HG02763 (cell line): Measurements from ENCODE around the gene UMODL1.
"Not testable (repeated sequence)": the region's sequence is repeated elsewhere in the genome, so short reads cannot be mapped to it uniquely, and the experiment has no call there.

Experiments
- ATAC-seq: cut with Tn5 transposase; IDR thresholded peaks from one replicate; pipeline ENCODE4 v1.9.1; 2021; ENCODE audit warnings: mild to moderate bottlenecking, moderate library complexity; ENCODE audit not compliant: unreplicated experiment

The UMODL1 gene

DNA sequence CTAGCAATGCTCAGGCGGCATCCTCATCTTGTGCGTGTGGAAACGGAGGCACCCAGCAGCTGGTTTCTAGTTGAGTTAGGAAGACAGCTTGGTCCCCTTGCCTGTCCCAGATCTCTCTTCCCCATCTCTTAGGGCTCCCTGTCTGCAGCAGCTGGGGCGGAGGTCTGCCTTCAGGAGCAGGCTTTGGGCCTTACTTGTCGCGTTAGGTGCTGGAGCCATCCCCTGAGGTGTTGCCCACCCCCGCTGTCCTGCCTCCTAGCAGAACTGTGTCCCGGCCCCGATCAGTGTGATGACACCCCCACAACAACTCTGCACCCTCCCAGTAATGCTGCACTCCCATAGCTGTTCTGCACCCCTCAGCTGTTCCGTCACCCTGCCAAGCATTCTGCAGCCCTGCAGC, 40.7 kb downstream of the UMODL1 start:
- ATAC-seq = no peak

DNA sequence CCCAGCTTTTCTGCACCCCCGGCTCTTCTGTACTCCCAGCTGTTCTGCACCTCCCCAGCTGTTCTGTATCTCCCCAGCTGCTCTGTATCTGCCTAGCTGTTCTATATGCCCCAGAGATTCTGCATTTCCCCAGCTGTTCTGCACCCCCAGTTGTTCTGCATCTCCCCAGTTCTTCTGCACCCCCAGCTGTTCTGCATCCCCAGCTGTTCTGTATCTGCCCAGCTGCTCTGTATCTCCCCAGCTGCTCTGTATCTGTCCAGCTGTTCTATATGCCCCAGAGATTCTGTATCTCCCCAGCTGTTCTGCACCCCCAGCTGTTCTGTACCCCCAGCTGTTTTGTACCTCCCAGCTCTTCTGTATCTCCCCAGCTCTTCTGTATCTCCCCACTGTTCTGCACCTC, 41.1 kb downstream of the UMODL1 start:
- ATAC-seq = no peak

GRCh38 chr21:42112857-42113256, 41.7 kb downstream of the UMODL1 start:
- ATAC-seq = no peak

DNA sequence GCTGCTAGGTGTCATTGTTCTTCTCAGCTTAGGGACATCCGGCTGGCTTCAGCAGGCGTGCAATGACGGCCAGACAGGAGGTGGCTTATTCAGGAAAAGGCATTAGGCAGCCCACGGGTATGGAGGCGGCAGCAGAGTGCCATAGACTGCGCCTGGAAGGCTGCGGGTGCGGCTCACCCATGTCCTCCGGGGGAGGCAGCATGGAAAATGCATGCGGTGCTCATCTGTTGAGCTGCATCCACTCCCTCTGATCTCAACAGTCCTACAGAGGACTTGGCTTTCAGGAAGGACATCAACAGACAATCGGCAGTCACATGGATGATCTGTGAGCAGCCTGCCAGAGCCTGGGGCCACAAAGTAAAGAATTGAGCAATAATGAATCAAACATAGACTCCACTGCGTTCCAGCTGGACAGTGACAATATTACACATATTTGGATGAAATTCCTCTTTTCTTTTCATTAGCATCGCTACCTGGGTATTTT, 42.9 kb downstream of the UMODL1 start:
- no peak for ATAC-seq

DNA sequence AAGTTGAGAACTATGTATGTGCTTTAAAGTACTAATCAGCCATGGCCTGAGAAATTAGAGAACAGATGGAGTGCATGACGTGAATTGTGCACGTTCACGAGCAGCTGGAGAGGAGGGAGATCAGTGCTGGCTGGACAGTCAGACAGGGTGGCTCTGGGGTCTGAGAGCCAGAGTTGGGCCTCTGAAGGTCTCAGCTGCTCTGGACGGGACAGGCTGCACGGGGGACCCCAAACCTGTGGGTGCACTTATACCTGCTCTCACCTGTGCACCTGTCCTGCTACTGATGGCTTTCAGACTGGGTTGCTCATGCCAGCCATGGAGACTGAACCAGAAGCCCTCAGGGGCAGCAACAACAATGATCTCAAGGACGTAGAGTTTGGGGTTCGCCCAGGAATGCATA, 43.5 kb downstream of the UMODL1 start:
- ATAC-seq = no peak

GRCh38 chr21:42115136-42115683, 44.1 kb downstream of the UMODL1 start:
- no peak for ATAC-seq

DNA sequence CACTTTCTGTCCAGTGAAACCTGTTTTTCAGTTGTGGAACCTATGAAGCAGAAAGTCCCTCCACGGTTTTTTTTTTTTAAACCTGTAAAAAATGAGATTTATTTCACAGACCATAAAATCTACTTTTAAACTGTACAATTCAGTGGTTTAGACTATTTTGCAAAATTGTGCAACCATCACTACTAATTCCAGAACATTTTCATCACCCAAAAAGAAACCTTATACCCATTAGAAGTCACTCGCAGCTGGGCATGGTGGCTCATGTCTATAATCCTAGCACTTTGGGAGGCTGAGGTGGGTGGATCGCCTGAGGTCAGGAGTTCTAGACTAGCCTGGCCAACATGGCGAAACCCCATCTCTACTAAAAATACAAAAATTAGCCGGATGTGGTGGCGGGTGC, 45.4 kb downstream of the UMODL1 start:
- not testable (repeated sequence) for ATAC-seq

- ATAC-seq = no peak
Observed at GRCh38 chr21:42117229-42117966, 46.3 kb downstream of the UMODL1 start.

- no peak for ATAC-seq
Observed at GRCh38 chr21:42117967-42118780, 47.1 kb downstream of the UMODL1 start.

GRCh38 chr21:42118901-42119300, 47.8 kb downstream of the UMODL1 start:
- no peak for ATAC-seq

- no peak for ATAC-seq
Observed at GRCh38 chr21:42120101-42120902, 49.2 kb downstream of the UMODL1 start.

- no peak for ATAC-seq
Observed at GRCh38 chr21:42120903-42121535, 49.9 kb downstream of the UMODL1 start.

DNA sequence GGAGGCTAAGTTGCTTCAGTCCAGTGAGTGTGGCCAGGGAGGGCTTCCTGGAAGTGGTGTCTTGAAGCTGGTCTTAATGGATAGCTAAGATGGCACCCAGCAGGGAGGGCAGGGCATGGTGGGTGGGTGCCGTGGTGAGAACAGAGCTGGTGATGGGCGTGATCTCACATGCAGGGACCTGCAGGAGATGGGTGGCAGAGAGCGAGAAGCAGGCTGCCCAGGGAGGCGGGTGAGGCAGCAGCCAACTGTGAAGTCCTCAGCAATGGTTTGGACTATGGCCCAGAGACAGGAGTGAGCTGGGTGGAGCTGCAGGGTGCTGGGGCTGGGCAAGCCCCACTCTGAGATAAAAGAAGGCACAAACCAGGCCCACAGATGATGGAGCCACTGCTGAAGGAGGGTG, 50.7 kb downstream of the UMODL1 start:
- ATAC-seq = no peak

- no peak for ATAC-seq
Observed at GRCh38 chr21:42122398-42122797, 51.3 kb downstream of the UMODL1 start.

- no peak for ATAC-seq
Observed at GRCh38 chr21:42122808-42123207, 51.7 kb downstream of the UMODL1 start.

DNA sequence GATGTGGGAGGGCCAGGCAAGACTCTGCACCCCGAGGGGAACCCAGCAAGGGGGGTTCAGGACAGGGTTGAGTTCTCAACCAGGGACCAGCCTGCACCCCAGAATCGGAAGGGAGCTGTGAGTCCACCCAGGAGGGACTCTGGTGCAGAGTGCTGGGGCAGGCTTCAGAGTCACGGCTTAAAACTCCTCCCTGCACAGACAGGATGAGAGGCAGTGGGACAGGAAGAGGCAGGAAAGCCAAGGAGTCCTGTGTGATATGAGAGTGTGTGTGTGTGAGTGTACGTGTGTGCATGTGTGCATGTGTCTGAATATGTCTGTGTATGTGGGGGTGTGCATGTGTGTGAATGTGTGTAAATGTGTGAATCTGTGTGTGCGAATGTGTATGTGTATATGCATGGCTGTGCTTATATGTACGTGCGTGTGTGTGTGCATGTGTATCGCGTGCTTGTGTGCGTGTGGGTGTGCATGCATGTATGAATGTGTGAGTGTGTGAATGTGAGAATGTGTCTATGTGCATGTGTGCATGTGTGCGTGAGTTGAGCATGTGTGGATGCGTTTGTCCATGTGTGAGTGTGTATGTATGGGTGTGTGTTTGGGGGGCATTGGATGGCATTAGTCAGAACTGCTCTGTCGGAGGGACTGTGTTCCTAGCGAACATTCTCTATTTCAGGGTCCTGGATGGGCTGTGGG, 52.2 kb downstream of the UMODL1 start:
- no peak for ATAC-seq

- no peak for ATAC-seq
Observed at GRCh38 chr21:42124081-42124480, 53.0 kb downstream of the UMODL1 start.

DNA sequence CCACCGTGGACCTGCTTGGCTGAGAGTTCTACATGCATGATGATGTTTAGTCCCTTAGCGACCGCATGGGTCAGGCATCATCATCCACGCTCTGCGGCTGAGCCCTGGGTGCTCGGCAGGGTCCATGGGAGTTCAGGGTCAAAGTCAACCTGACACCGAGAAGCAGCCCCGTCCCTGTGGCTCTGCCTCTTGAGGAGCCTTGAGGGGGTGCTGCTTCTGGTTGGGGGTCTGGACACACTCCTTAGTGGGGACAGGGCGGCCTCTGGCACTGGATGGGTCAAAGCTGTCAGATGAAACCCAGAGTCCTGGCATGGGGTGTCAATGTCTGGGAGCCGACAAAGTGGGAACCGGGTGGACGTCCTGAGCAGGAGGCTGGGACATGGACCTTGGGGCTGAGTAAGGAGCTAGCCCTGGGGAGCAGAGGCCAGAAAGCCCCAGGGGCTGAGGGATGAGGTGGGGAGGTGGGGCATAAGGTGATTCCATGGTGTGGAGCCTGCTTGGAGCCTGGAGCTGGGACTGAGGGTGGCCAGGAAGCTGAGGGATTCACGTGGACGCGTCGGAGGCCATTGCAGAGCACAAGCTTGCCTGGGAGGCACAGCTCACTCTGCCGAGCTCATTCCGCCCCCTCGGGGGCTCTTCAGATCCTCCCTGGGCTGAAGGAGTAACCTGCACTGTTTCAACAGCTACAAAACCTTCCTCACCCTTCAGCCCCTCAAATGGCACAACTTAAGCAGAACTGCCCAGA, 53.9 kb downstream of the UMODL1 start:
- no peak for ATAC-seq
